ENCODE results near the gene FILIP1L. TPM values are rescaled to one million over a fixed set of nuclear protein-coding genes. Genes with fewer than 3 reads are reported as not detected.
A peak's percentile ranks its signal among the peaks of the same experiment; 100 is the strongest.

The FILIP1L gene
- polyA plus RNA-seq, 1 donor (not counting 4 experiments of a cell fraction or from before 2014, with no cell fraction given) = 14.7 TPM

GRCh38 chr3:100117093-100117492 is 2.8 kb upstream of the FILIP1L start:
- FAIRE-seq (no peak), DNase-seq (ENCODE audit: low read depth, low spot score) (no peak)
- H2AFZ ChIP-seq (ENCODE audit: control insufficient read depth, low read length) = no peak overlapping the region
- no peak overlapping the region for H3K9ac ChIP-seq (ENCODE audit: control insufficient read depth, extremely low read depth, insufficient read depth, low read length)
- H3K4me1 ChIP-seq (ENCODE audit: control insufficient read depth, extremely low read depth, insufficient read depth, low read length) = peaks cover 10% of the 10 kb centered on the region
- no peak overlapping the region for H3K4me3 ChIP-seq (ENCODE audit: control insufficient read depth in 2 of 3, extremely low read depth in 1 of 3, insufficient read depth in 2 of 3, low read depth in 1 of 3, low read length in 3 of 3)
- no peaks in the 10 kb centered on the region for H3K9me3 ChIP-seq (ENCODE audit: control insufficient read depth, low read depth, low read length)
- H3K79me2 ChIP-seq (ENCODE audit: control insufficient read depth, insufficient read depth, low read length) = no peaks in the 10 kb centered on the region
- H3K4me2 ChIP-seq (ENCODE audit: control insufficient read depth, extremely low read depth, insufficient read depth, low read depth, low read length) = no peak overlapping the region
- no peaks in the 10 kb centered on the region for H3K27me3 ChIP-seq (ENCODE audit: control insufficient read depth, extremely low read depth, insufficient read depth, low read length)
- H3K36me3 ChIP-seq (ENCODE audit: control insufficient read depth in 2 of 2, extremely low read depth in 1 of 2, insufficient read depth in 2 of 2, low read length in 2 of 2) = no peaks in the 10 kb centered on the region
- no peaks in the 10 kb centered on the region for H4K20me1 ChIP-seq (ENCODE audit: control insufficient read depth, extremely low read depth, insufficient read depth, low read length)
- no peak overlapping the region for H3K27ac ChIP-seq (ENCODE audit: control insufficient read depth, insufficient read depth, low read length)
- H3K9me1 ChIP-seq (ENCODE audit: control insufficient read depth, extremely low read depth, insufficient read depth, low read length) = no peaks in the 10 kb centered on the region
- dilution Hi-C loops (cut with MboI; ENCODE audit: extremely low pct_ligation_motif_present, low sequenced_read_pairs) = no loop called here
- no peak for TF ChIP-seq EZH2 (IDR thresholded peaks at IDR 0.05; ENCODE audit: low read length)
- TF ChIP-seq CTCF (optimal IDR thresholded peaks at IDR 0.05 in 1 of 3, IDR thresholded peaks at IDR 0.05 in 1 of 3, conservative IDR thresholded peaks at IDR 0.05 in 1 of 3; ENCODE audit: extremely low read depth in 1 of 3, insufficient read depth in 2 of 3, low read length in 3 of 3) = no peak

GRCh38 chr3:100113723-100114412 is 433 bp downstream of the FILIP1L start:
- DNase-seq (ENCODE audit: low read depth, low spot score) (no peak), FAIRE-seq (peak; percentile 70)
- Histone ChIP-seq H3K9me1 (ENCODE audit: control insufficient read depth, extremely low read depth, insufficient read depth, low read length) (no peaks in the 10 kb centered on the region), H3K4me3 (ENCODE audit: control insufficient read depth in 2 of 3, extremely low read depth in 1 of 3, insufficient read depth in 2 of 3, low read depth in 1 of 3, low read length in 3 of 3) (no peak overlapping the region), H3K36me3 (ENCODE audit: control insufficient read depth in 2 of 2, extremely low read depth in 1 of 2, insufficient read depth in 2 of 2, low read length in 2 of 2) (no peaks in the 10 kb centered on the region), H3K9ac (ENCODE audit: control insufficient read depth, extremely low read depth, insufficient read depth, low read length) (no peak overlapping the region), H2AFZ (ENCODE audit: control insufficient read depth, low read length) (no peak overlapping the region), H4K20me1 (ENCODE audit: control insufficient read depth, extremely low read depth, insufficient read depth, low read length) (no peaks in the 10 kb centered on the region), H3K4me1 (ENCODE audit: control insufficient read depth, extremely low read depth, insufficient read depth, low read length) (peaks cover 10% of the 10 kb centered on the region), H3K4me2 (ENCODE audit: control insufficient read depth, extremely low read depth, insufficient read depth, low read depth, low read length) (peak overlapping the region; percentile 13), H3K27me3 (ENCODE audit: control insufficient read depth, extremely low read depth, insufficient read depth, low read length) (no peaks in the 10 kb centered on the region), H3K27ac (ENCODE audit: control insufficient read depth, insufficient read depth, low read length) (no peak overlapping the region), H3K79me2 (ENCODE audit: control insufficient read depth, insufficient read depth, low read length) (no peaks in the 10 kb centered on the region), H3K9me3 (ENCODE audit: control insufficient read depth, low read depth, low read length) (no peaks in the 10 kb centered on the region)
- TF ChIP-seq CTCF (optimal IDR thresholded peaks at IDR 0.05 in 1 of 3, IDR thresholded peaks at IDR 0.05 in 1 of 3, conservative IDR thresholded peaks at IDR 0.05 in 1 of 3; ENCODE audit: extremely low read depth in 1 of 3, insufficient read depth in 2 of 3, low read length in 3 of 3) (no peak), EZH2 (IDR thresholded peaks at IDR 0.05; ENCODE audit: low read length) (no peak)
- dilution Hi-C loops (cut with MboI; ENCODE audit: extremely low pct_ligation_motif_present, low sequenced_read_pairs) = no loop called here

Data from keratinocyte (primary cell).